Choroid plexus epithelial cell (primary cell): Measurements from ENCODE around the gene BCL11B.

Experiments
- DNase-seq: peaks from one replicate; pipeline ENCODE4 v3.0.0-alpha.2; 2010; ENCODE audit warnings: low read depth
- H3K4me3 ChIP-seq: 2 replicates; pipeline ENCODE4 v1.5.1; 2011; ENCODE audit warnings: low read depth, mild to moderate bottlenecking, control low read depth, low read length, moderate library complexity
- TF ChIP-seq, protein P1 (sequence below): conservative IDR thresholded peaks from 2 replicates; pipeline ENCODE4 v1.5.1; 2011; ENCODE audit warnings: low read depth, mild to moderate bottlenecking, control low read depth, inconsistent platforms, low read length, moderate library complexity

The BCL11B gene

DNA sequence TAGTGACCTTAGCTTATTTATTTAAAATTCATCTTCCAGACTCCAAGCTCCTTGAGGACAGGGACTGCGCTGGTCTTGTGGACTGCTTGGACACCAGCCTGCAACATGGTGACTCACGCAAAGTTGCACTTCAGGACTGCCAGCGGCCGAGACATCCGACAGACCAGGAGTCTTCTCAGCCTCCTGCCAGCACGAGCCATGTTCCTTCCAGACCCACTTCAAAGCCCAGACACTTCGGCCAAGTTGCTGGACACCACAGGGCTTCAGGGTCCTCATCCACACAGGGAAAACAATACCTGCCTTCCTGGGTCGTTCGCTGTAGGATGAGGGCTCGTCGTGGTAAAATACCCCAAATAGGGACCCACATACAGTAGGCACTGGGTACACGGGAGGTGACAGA lies 88.7 kb downstream of the BCL11B start:
- DNase-seq, result no peak
- H3K4me3 ChIP-seq, result no peak overlapping the region
- TF ChIP-seq, protein P1, sequence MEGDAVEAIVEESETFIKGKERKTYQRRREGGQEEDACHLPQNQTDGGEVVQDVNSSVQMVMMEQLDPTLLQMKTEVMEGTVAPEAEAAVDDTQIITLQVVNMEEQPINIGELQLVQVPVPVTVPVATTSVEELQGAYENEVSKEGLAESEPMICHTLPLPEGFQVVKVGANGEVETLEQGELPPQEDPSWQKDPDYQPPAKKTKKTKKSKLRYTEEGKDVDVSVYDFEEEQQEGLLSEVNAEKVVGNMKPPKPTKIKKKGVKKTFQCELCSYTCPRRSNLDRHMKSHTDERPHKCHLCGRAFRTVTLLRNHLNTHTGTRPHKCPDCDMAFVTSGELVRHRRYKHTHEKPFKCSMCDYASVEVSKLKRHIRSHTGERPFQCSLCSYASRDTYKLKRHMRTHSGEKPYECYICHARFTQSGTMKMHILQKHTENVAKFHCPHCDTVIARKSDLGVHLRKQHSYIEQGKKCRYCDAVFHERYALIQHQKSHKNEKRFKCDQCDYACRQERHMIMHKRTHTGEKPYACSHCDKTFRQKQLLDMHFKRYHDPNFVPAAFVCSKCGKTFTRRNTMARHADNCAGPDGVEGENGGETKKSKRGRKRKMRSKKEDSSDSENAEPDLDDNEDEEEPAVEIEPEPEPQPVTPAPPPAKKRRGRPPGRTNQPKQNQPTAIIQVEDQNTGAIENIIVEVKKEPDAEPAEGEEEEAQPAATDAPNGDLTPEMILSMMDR, result no peak

DNA sequence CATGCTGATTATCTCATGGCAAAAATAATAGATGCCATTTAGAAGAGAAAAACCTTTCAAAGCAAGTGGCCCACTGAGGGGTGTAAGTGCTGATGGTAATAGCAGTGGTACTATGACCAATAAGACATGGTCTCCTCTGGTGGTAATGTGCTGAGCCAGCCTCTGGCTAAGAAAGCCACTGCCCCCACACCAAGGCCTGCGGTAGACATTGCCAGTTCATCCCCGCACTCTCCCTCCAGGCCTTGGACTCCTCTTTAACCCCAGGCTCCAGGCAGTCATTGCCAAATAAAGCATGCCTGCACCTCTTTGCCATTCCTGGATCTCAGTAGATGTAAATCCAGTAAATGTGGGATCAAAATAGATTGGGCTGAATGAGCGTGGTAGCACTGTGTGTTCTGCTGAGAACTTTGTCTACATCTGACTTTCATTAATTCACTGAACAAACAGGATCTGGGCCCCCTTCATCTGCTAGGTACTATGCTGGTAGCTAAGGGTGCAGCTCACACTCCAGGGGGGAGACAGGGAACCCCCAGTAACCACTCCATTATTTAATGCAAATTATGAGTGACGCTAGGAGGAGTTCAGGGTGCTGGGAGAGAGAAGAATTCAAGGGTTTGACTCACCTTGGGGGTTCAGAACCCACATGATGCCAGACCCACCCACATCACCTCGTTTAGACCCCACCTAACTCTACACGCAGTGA lies 89.3 kb downstream of the BCL11B start:
- H3K4me3 ChIP-seq, result no peak overlapping the region
- DNase-seq, result no peak
- TF ChIP-seq, protein P1, result no peak

DNA sequence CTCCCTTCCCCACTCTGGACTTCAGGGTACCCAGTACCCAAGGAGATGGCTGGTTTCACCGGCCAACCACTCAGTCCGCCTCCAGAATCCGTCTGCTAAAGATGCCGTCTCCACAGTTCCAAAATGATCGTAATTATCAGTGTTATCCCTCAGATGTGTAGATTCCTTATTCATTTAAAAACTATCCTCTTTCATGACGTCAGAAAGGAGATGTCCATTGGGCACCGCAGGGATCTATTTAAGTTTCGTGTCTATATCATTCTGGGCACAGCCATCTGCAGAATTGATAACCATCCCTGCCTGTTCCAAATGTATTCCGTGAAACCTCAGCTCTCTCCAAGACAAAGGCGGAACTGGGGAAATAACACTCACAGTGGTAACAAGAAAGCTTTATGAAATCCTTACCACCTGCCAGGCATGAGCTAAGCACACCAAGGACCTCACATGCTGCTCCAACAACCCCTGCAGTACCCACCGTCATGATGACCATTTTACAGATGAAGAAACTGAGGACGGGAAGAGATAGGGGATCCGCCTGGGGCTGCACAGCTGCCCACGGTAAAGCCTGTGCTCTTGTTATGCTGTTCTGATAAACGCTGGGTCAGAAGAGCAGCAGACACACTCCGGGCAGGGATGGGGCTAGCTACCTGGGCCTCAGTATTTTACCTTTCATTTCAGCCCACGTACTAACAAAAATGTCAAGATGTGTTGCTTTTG lies 90.0 kb downstream of the BCL11B start:
- no peak overlapping the region for H3K4me3 ChIP-seq
- TF ChIP-seq, protein P1, result no peak
- DNase-seq, result no peak

DNA sequence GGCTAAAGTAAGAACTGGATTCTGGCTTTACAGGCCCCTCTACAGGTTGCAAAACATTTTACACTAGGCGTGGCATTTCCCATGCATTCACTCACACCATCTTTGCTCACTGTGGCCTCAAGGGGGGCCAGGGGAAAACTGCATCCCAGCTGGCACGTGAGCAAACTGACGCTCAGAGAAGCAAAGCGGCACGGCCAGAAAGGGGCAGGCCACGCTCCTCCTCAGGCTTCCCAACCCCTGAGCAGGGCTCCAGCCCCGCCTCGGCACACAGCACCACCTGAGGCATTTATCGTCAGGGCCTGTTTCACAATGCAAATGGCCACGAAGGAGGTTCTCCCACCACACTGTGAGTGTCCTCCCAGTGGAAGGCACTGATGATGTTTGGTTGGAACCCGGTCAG lies 90.8 kb downstream of the BCL11B start:
- no peak for DNase-seq
- TF ChIP-seq, protein P1, result no peak
- H3K4me3 ChIP-seq, result no peak overlapping the region

DNA sequence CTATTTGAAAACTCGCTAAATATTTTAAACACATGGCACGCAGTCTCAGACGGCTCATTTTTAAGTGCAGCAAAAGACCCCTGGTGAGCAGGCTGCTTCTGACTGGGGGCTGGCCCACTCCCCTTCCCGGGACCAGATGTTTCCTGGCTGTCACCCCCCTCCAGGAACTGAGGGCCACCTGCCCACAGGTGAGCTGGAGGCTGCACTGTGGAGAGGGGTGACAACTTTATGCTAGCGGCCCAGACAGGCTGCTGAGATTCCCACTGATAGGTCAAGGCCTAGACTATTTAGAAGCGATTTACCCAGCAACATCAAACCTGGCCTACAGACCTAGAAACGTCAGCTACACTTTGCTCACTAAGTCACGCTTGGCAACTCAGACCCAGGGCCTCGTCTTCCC lies 92.1 kb downstream of the BCL11B start:
- H3K4me3 ChIP-seq, result no peak overlapping the region
- TF ChIP-seq, protein P1, result no peak

DNA sequence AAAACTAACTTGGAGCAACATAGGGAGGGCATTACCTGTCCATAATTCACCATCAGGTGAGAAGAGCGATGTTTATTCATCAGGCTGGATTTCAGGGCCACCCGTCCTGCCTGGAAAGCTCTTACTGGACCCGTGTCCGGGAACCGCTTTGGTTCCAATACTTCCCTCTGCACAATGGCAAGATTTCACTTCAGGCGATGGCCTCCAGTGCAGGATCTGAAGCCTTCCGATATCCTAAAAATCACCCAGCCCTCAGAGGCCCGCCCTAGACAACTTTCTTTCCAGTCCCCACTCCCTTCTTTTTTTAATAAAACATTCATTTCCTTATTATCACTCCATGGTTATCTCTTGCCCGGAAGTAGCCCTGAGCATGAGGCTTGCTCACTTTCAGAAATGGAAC lies 92.5 kb downstream of the BCL11B start:
- TF ChIP-seq, protein P1, result no peak
- DNase-seq, result no peak
- no peak overlapping the region for H3K4me3 ChIP-seq

More for the DNA sequence above, 92.1 kb downstream of the BCL11B start:
- DNase-seq, result no peak
